HUDEP-2 (cell line): ENCODE measurements around the gene NRXN3.
"Not testable (repeated sequence)": the region's sequence is repeated elsewhere in the genome, so short reads cannot be mapped to it uniquely, and the experiment has no call there.

ENCODE experiments used
- DNase-seq, 76 experiments: peaks; one replicate each; lab custom pipeline; 2025; ENCODE audit not compliant: unreplicated experiment in 76 of 76; lab: John Stamatoyannopoulos, UW

Gene NRXN3

DNA sequence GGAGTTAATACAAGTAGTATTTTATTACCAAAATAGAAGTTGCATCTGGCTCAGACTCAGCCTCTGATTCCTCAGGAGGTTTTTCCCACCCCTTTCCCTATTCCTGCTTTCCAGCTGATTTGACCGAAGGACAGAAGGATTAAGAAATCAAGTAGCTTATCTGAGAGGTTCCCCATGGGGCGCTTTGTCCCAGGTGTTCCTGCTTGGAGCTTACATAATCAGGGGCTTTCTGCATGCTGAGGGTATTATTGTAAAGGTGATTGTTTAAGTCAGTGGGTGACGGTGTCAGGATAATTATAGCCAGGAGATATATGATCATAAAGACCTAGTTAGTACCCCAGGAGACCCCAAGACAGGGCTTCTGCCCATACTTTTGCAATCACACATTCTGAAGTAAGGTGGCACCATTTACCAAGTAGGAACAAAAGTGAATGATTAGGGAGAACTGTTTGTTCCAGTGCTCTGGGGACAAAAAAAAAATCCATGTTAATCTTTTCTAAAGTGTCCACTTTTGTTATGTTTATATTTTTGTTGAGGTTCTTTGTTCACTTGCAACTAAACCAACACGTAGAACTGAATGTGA is 921.3 kb downstream of the NRXN3 start:
- DNase-seq = no peak

DNA sequence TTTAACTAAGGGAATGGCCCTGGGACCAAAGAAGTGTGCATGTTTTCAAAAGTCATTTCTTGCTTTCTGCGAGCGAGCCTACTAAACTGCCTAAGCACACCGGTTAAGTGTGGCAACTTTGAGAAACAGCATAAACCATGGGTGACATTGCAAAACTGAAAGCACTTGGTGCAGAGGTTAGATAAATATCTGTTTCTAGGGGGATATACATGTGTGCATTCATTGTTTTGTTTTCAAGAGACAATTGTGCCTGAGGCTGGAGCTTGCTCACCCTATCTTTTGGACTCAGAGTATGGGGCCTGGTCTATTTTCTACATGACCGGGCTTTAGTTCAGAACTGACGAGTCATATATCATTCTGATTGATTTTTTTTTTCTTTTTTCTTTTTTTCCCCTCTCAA is 923.4 kb downstream of the NRXN3 start:
- no peak for DNase-seq

DNA sequence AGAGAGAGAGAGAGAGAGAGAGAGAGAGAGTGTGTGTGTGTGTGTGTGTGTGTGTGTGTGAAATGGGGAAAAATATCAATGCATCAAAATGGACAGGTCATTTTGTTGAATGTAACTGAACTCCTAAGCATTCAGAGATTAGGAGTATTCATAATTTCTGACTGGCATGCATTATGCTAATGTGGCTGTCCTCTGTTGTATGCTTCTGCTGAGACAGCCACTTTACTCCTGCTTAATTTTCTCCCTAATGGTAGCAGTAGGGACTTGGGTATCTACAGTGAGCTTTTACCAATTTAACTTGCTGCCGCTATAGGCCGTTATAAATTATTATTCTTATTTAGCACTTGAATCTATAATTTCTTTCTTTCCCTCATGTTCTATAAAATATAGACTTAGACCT is 924.8 kb downstream of the NRXN3 start:
- no peak for DNase-seq

- DNase-seq = no peak
These were observed 926.6 kb downstream of the NRXN3 start for GRCh38 chr14:79096811-79097210.

DNA sequence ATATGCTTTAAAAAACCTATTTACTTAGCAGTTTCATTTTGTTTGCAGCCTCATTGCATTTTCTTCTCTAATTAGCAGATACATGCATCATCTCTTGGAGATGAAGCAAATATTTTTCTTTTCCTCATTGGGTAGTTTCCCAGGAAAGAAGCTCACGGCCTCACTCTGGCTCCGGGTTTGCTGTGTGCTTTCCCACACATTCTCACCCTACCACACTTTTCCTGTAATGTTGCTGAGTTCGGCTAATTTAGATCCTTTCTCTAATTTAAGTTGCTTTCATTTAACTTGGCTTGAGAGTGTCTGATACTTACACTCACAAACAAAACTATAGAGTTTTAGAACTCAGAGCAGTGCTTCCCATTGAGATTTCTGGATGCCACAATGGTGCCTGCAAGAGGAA is 928.2 kb downstream of the NRXN3 start:
- DNase-seq = no peak

DNA sequence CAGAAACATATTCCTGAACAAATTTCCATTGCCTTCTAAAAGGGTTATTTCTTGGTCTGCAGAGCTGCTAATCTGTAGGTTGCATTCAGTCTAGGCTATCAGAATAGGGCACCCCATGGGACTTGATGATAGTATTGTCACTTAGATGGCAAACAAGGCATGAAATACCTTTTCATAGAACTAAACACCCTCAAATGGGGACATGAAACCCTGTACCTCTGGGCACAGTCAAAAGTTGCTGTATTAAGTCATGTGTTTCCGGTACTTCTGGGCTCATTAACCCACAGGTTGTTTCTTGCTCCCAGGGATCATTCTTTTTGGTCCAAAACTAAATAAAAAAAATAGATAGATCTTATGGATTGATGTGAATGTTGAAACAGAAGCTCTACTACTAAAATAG is 930.4 kb downstream of the NRXN3 start:
- DNase-seq = no peak

- no peak for DNase-seq
These were observed 931.2 kb downstream of the NRXN3 start for GRCh38 chr14:79101388-79101787.

DNA sequence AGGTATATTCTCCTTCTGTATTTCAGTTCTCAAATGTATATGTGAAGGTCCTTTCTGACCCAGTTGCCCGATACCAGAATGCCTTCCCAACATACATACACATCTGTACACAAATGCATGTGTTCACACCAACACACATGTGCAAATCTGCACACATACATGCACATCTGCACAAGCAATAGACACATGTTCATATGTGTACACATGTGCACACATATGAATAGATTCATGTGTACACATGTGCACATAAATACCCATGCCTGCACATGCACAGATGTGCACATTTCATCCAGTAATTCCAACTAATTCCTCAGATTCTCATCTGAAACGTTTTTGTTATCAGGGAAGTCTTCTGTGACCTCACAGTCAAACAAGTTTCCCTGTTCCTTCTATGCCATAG is 933.6 kb downstream of the NRXN3 start:
- DNase-seq = no peak

DNA sequence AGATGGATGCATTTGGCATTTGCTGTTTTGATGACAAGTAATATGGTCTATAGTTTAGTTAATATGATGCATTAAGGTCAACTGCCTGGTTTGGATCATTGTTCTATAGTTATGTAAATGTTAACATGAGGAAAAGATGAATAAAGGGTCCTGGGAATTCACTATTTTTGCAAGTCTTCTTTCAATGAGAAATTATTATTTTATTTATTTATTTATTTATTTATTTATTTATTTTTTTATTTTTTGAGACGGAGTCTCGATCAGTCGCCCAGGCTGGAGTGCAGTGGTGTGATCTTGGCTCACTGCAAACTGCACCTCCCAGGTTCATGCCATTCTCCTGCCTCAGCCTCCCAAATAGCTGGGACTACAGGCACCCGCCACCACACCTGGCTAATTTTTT is 940.4 kb downstream of the NRXN3 start:
- not testable (repeated sequence) for DNase-seq

- peak in 3 of 76 experiments; percentile 2 to 7 (median 3) for DNase-seq
These were observed 941.9 kb downstream of the NRXN3 start for GRCh38 chr14:79111987-79112501.

DNA sequence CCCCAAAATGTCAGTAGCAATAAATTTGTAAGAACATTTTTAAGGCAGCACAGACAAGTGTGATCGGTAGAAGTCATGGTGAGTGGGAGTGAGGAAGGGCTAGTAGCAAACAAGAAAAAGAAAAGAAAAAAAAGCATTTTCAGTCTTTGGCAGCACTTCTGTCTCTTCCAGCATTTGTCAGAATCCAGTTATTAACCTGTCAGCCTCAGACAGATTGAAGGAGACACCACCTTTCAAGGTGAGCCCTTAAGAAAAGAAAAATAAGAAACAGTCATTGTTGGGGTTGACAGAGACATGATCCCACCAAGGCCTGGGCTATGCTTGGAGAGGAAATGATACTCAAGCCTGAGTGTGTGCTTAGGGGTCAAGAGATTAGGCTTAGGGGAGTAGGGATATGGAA is 947.4 kb downstream of the NRXN3 start:
- no peak for DNase-seq

DNA sequence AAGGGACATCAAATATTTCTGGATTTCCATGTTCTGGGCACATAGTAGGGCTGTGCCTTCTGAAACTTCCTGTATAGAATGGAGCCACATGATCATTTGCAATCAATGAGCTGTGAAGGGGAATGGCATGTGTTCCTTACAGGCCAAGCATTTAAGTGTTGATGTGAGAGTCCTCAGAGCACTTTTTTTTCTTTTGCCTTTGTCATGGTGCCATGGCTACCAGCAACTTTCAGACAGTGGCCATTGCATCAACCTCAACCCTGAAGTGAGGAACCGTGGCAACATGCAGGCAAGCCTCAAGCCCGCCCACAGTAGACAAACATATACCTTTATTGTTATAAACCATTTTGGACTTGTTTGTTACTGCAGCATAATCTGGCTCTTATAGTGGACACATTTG is 948.1 kb downstream of the NRXN3 start:
- DNase-seq = no peak

DNA sequence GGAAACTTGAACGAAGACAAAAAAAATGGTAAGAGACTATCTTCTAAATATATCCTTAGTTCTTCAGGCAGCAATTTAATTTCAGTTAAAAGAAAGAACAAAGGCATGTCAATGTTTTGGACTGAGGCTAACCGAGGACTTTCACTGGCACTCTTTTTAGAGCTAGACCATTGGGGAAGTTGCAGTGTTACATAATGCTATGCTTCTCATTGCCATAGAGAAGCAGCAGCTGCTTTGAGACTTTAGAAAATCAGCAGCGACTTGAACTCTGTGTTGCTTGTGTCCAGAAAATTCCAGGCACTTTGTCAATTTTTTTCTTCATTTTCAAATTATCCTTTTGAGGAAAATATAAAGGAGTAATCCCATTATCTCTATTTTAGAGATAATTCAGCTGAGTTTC is 964.2 kb downstream of the NRXN3 start:
- no peak for DNase-seq

DNA sequence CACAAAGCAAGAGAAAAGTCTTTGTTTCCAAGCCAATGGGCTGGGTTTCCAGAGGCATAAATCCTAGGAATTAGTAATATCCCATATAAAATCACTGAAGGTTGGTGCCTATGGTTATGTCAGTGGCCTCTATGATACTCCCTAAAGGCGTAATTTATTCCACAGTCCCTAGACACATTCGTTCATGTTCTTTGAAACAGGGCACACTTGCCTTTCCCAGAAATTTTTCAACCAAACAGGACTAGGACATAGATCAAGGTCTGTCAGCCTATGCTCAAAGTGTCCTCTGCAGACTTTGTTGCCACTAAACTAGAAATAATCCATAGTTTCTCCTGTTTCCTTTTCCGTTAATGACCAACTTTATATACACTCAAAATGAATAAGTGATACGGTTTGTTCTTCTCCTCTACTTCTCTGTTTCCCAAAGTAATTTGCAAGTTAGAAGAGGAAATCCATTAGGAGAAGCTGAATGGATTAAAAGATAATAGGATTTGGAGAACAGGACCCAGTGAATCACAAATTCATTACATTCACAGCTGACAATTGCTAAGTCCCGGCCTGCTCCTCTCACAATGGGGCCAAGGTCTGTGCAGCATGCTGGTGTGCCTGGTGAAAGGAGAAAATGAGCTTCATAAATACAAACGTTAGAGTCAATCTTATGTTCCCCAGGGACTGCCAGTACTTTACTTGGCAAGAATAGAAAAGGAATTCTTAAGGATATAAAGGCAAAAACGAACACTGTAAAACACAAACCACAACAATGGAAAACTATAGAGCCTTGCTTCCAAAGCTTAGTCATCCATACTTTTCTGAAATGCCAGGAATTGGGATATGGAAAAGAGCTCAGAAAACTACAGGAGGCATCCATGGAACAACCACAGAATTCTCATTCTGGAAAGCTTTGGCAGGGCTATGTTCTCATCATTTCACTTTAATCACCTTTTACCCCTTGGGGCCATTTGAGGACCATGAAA is 966.2 kb downstream of the NRXN3 start:
- DNase-seq = no peak

GRCh38 chr14:79137045-79137430 is 966.9 kb downstream of the NRXN3 start:
- no peak for DNase-seq

DNA sequence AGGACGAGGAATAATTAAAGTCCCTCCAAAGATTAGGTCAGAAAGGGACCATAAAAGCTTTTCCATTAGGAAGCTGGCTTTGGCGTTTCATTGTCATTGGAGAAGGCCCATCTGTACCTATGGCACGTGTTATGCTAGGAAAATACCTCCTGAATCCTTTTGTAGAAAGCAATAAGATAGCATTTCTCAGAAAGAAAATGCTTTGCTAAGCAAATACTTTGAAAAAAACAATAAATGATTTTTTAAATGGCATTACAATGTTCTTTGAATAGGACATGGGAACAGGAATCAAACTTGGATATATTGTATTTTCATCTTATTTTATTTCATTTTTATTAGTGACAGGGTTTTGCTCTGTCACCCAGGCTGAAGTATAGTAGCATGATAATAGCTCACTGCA is 967.7 kb downstream of the NRXN3 start:
- DNase-seq = no peak

DNA sequence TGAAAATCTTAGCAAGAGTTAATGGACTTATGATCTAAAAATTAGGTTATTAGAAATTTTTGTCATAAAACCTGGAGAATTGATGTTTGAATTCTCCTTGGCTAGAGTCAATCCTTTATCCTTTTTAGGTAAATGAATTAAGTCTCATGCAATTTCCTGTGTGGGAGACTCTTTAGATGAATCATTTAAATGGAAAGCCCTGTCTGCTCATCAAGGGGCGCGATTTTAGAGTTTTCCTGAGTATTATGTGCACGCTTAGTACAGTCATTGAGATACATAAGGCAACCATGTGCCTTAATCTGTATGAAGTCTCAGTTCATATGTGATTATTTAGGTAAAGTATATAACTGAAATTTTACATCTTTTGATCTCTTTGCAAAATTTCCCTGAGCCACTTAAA is 974.7 kb downstream of the NRXN3 start:
- no peak for DNase-seq

GRCh38 chr14:79150226-79150625 is 980.1 kb downstream of the NRXN3 start:
- DNase-seq = no peak

DNA sequence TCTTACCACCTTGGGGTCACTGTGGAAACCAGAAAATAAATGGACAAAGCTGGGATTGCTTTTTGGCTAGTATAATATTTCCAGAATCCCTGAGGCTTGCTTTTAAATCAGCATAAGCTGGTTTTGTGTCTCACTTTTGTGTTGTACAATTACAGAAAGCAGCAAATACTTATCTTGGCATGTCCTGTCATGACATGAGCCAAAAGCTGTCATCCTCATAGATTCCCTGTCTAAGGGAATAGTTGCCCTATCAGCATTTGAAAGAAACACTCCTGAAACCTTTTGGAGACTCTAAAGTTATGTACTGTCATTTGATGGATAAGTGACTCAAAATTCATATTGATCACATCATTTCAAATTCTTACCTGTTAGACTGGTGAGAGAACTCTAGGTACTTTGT is 987.2 kb downstream of the NRXN3 start:
- DNase-seq = no peak

GRCh38 chr14:79161571-79161970 is 991.4 kb downstream of the NRXN3 start:
- peak in 17 of 76 experiments; percentile 0 to 17 (median 5) for DNase-seq

DNA sequence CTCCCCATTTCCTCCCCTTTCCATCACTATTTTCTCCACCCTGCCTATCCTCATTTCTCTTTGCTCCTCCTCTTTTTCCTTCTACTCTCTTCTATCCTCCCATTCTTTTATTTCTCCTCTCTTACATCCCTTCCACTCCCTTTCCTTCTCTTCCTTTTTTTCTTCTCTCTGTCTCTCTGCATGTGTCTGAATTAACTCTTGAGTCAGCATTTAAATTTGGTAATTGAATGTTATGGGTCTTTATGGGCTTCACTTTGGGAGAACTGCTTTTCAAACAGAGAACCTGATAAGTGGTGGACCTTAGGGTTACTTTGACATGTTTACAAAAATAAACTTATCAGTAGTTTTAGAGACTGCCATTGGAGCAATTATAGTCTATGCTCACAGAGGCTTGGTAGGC is 992.7 kb downstream of the NRXN3 start:
- DNase-seq = no peak

DNA sequence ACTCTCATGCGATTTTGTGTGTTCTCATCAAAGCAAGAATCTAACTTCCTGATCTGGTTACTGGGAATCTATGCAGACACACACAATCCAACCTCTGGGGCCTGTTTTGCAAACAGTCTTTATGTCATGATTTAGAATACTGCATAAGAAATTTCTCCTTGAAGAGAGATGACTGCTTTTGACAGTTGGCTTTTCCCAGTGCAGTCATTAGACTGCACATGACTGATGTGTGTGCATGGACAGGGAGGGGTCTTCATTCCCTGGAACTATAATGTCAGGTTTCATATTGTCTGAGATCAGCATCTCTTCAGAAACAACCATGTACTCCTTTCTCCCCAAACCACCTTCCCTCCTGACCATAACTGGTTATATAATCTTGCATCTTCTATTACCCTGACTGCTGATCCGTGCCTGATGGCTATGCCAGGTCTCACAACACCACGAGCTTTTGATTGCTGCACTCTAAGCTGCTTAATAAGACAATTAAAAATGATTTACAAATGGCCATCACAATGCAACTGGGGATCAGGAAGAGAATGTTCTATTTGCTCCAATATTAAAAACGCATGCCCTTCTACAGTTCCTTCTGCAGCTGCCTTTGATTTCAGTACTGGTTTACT is 995.4 kb downstream of the NRXN3 start:
- no peak for DNase-seq
